ENCODE results near the gene MINK1. TPM values are rescaled to one million over a fixed set of nuclear protein-coding genes. Genes with fewer than 3 reads are reported as not detected.

The MINK1 gene
- total and polyA plus RNA-seq, 2 of the 13 experiments (the other 11 are each of a cell fraction or from before 2014, with no cell fraction given), result 17.2 to 63.9 TPM

DNA sequence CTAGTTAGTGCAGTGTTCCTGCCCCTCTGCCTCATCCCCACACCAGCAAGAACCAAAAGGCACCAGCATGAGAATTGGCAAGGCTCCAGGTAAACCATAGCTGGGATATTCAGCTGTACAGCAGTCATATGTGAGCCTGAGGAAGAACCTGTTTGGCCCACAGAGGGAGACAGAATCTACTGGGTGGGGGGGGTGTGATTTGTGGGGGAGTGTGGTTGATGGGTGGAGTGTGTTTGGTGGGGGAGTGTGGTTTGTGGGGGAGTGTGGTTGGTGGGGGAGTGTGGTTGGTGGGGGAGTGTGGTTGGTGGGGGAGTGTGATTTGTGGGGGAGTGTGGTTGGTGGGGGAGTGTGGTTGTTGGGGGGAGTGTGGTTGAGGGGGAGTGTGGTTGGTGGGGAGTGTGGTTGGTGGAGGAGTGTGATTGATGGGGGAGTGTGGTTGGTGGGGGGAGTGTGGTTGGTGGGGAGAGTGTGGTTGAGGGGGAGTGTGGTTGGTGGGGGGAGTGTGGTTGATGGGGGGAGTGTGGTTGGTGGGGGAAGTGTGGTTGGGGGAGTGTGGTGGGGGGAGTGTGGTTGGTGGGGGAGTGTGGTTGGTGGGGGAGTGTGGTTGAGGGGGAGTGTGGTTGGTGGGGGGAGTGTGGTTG, 19.5 kb downstream of the MINK1 start:
- Histone ChIP-seq H3K4me3 (replicated peaks in 1 of 3; ENCODE audit: insufficient read depth in 1 of 3, low read depth in 2 of 3, low read length in 3 of 3) (no peak overlapping the region), H4K20me1 (ENCODE audit: insufficient read depth, low read length) (0 out of 2 replicates have a peak, but pooled peaks cover 8% of the 10 kb centered on the region), H3K4me1 (ENCODE audit: insufficient read depth, low read length) (peaks cover 49% of the 10 kb centered on the region), H3K9ac (ENCODE audit: insufficient read depth, low read depth, low read length) (no peak overlapping the region), H3K4me2 (ENCODE audit: low read depth, low read length) (no peak overlapping the region), H3K27ac (ENCODE audit: extremely low read length, insufficient read depth, low read length) (no peak overlapping the region), H2AFZ (ENCODE audit: low read length) (no peak overlapping the region), H3K79me2 (ENCODE audit: insufficient read depth, low read length) (peaks cover 51% of the 10 kb centered on the region), H3K9me3 (ENCODE audit: low read length) (no peaks in the 10 kb centered on the region), H3K36me3 (replicated peaks in 1 of 2; ENCODE audit: control insufficient read depth in 1 of 2, insufficient read depth in 2 of 2, low read length in 2 of 2) (peaks cover 0 to 25% of the 10 kb centered on the region in 2 experiments; a peak in 4 of 5 replicates), H3K27me3 (ENCODE audit: control insufficient read depth in 1 of 2, insufficient read depth in 2 of 2, low read length in 2 of 2) (no peaks in the 10 kb centered on the region)
- no TSS peak for BruUV-seq (replicated peaks)
- POLR2A ChIA-PET, result interaction anchor here (0.7 kb wide), 1 partner anchor 13 kb away, joined by 3 read pairs; no protein-coding TSS in a partner anchor
- TF ChIP-seq, protein P1, sequence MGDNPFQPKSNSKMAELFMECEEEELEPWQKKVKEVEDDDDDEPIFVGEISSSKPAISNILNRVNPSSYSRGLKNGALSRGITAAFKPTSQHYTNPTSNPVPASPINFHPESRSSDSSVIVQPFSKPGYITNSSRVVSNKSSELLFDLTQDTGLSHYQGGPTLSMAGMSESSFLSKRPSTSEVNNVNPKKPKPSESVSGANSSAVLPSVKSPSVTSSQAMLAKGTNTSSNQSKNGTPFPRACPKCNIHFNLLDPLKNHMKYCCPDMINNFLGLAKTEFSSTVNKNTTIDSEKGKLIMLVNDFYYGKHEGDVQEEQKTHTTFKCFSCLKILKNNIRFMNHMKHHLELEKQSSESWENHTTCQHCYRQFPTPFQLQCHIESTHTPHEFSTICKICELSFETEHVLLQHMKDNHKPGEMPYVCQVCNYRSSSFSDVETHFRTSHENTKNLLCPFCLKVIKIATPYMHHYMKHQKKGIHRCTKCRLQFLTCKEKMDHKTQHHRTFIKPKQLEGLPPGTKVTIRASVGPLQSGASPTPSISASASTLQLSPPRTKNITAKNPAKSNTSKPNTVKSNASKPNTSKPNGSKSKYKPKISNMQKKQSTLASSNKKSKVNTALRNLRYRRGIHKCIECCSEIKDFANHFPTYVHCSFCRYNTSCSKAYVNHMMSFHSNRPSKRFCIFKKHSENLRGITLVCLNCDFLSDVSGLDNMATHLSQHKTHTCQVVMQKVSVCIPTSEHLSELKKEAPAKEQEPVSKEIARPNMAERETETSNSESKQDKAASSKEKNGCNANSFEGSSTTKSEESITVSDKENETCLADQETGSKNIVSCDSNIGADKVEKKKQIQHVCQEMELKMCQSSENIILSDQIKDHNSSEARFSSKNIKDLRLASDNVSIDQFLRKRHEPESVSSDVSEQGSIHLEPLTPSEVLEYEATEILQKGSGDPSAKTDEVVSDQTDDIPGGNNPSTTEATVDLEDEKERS (CRISPR knock-in tag; IDR thresholded peaks at IDR 0.05), result no peak
- TF ChIP-seq TEAD3 (CRISPR knock-in tag; optimal IDR thresholded peaks at IDR 0.05; ENCODE audit: borderline replicate concordance) (no peak), ZNF780A (CRISPR knock-in tag; IDR thresholded peaks at IDR 0.05) (no peak), ZNF142 (CRISPR knock-in tag; IDR thresholded peaks at IDR 0.05) (no peak), POLR2AphosphoS5 (IDR thresholded peaks at IDR 0.05; ENCODE audit: low read depth, low read length) (no peak)
- FAIRE-seq (no peak), DNase-seq (ENCODE audit: low spot score) (peak; percentile 17), ATAC-seq (no peak)
- intact Hi-C loops (cut with micrococcal nuclease; ENCODE audit: unreplicated experiment), result no loop called here
- in situ Hi-C loops (cut with HindIII; ENCODE audit: extremely low pct_ligation_motif_present, low pct_unique_long_range_greater_than_20kb), result no loop called here
- CTCF ChIA-PET (ENCODE audit: low intra/inter-chr PET ratio, low total read pairs), result no interaction called here
